WTC11 (cell line): ENCODE measurements around the gene MARCKS. TPM values are rescaled to one million over a fixed set of nuclear protein-coding genes. Genes with fewer than 3 reads are reported as not detected.
A peak's percentile ranks its signal among the peaks of the same experiment; 100 is the strongest.

ENCODE experiments used
- CREB1 ChIP-seq: sonication (generic); formaldehyde crosslinking; IDR thresholded peaks from 2 replicates; pipeline ENCODE4 v1.8.0; 2023; ENCODE audit warnings: mild to moderate bottlenecking, missing genetic modification reagents
- FOXJ3 ChIP-seq: sonication (generic); formaldehyde crosslinking; IDR thresholded peaks from 2 replicates; pipeline ENCODE4 v1.9.0; 2021; ENCODE audit warnings: missing genetic modification reagents, mild to moderate bottlenecking, borderline replicate concordance
- FOXP1 ChIP-seq: sonication (generic); formaldehyde crosslinking; IDR thresholded peaks from 2 replicates; pipeline ENCODE4 v1.8.0; 2022; ENCODE audit warnings: missing genetic modification reagents, mild to moderate bottlenecking, moderate library complexity, borderline replicate concordance
- NFATC4 ChIP-seq: fragments of 250-450 bp; sonication (Bioruptor Pico); IDR thresholded peaks from 2 replicates; pipeline ENCODE4 v1.9.0; 2021; ENCODE audit warnings: mild to moderate bottlenecking
- NR1H2 ChIP-seq: sonication (generic); formaldehyde crosslinking; IDR thresholded peaks from 2 replicates; pipeline ENCODE4 v1.9.0; 2021; ENCODE audit warnings: mild to moderate bottlenecking, moderate library complexity, missing genetic modification reagents
- NR3C1 ChIP-seq: sonication (generic); formaldehyde crosslinking; conservative IDR thresholded peaks from 2 replicates; pipeline ENCODE4 v1.8.1; 2023; ENCODE audit warnings: low read depth, mild to moderate bottlenecking, missing genetic modification reagents
- RORB ChIP-seq: fragments of 250-450 bp; sonication (Bioruptor Pico); IDR thresholded peaks from 2 replicates; pipeline ENCODE4 v1.9.0; 2021; ENCODE audit warnings: mild to moderate bottlenecking
- SMAD4 ChIP-seq: sonication (generic); formaldehyde crosslinking; IDR thresholded peaks from 2 replicates; pipeline ENCODE4 v1.8.0; 2022; ENCODE audit warnings: mild to moderate bottlenecking, missing genetic modification reagents
- SOX15 ChIP-seq: fragments of 250-450 bp; sonication (Bioruptor Pico); IDR thresholded peaks from 2 replicates; pipeline ENCODE4 v1.9.0; 2021; ENCODE audit warnings: mild to moderate bottlenecking
- SP1 ChIP-seq: sonication (generic); formaldehyde crosslinking; conservative IDR thresholded peaks from 2 replicates; pipeline ENCODE4 v1.8.1; 2022; ENCODE audit warnings: missing genetic modification reagents
- TEAD1 ChIP-seq: sonication (generic); formaldehyde crosslinking; IDR thresholded peaks from 2 replicates; pipeline ENCODE4 v1.8.0; 2022; ENCODE audit warnings: mild to moderate bottlenecking, missing genetic modification reagents
- ZNF263 ChIP-seq: sonication (generic); formaldehyde crosslinking; IDR thresholded peaks from 2 replicates; pipeline ENCODE4 v1.8.1; 2022; ENCODE audit warnings: low read depth, mild to moderate bottlenecking, moderate library complexity, missing genetic modification reagents
- total RNA-seq: library from RNA; stranded (reverse); gene quantifications from 3 replicates; pipeline ENCODE4 v1.2.3, GENCODE V29; 2021
- TF ChIP-seq, protein P1 (sequence below): sonication (generic); formaldehyde crosslinking; IDR thresholded peaks from 2 replicates; pipeline ENCODE4 v1.8.1; 2022; ENCODE audit warnings: low read depth, mild to moderate bottlenecking, moderate library complexity, missing genetic modification reagents, borderline replicate concordance
- TF ChIP-seq, protein P2 (sequence below): fragments of 250-450 bp; sonication (Bioruptor Pico); IDR thresholded peaks from 2 replicates; pipeline ENCODE4 v1.9.0; 2021; ENCODE audit warnings: moderate library complexity, mild to moderate bottlenecking, inconsistent platforms, borderline replicate concordance
- TF ChIP-seq, protein P3 (sequence below): sonication (generic); formaldehyde crosslinking; IDR thresholded peaks from 2 replicates; pipeline ENCODE4 v1.8.1; 2022; ENCODE audit warnings: missing genetic modification reagents, borderline replicate concordance
- TF ChIP-seq, protein P4 (sequence below): sonication (generic); formaldehyde crosslinking; IDR thresholded peaks from 2 replicates; pipeline ENCODE4 v1.8.1; 2022; ENCODE audit warnings: low read depth, missing genetic modification reagents, borderline replicate concordance
- TF ChIP-seq, protein P5 (sequence below): sonication (generic); formaldehyde crosslinking; IDR thresholded peaks from 2 replicates; pipeline ENCODE4 v1.8.1; 2022; ENCODE audit warnings: mild to moderate bottlenecking, missing genetic modification reagents, moderate library complexity, borderline replicate concordance
- TF ChIP-seq, protein P6 (sequence below): fragments of 250-450 bp; sonication (Bioruptor Pico); IDR thresholded peaks from 2 replicates; pipeline ENCODE4 v1.9.0; 2021; ENCODE audit warnings: mild to moderate bottlenecking

MARCKS gene
- total RNA-seq, 1 experiment from 2014 or later: 95.1 TPM

DNA sequence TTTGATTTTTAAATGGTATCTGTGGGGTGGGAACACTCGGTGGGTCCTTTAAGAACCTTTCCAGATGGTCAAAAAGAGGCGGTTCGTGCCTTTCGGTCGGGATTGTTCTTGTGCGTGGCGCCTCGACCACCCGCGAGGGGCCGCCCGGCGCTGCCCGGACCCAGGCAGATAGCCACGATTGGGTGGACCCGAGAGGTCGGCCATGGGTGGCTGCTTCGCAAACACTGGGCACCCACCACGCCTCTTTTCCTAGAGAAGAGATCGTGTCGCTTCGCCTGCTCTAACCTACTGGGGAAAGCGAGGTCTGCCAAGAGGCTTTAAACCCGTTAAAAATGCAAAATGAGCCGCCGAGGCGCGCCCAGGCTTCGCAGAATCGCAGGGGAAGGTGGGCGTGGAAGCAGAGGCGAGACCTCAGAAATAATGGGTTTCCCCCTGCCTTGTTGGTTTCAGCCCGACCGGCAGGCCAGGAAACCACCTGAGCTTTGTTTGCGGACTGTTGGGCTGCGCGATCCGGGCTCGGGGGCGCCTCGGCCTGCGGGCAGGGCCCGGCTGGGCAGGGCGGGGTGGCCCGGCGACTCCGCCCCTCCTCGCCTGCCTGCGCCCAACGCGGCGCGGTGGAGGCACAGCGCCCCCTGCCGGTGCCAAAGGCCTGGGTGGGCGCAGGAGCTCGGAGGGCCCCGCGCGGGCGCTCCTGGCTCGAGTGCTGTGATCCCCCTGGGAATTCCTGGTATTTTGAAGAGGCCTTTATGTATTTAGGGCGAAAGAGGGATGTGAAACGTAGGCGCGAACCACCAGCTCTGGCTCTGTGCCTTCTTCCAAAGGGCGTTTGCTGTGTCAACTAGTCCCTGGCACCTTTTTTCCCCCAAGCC lies 1.6 kb downstream of the MARCKS start (continued):
- TF ChIP-seq ZNF263 (CRISPR knock-in tag) (no peak), FOXP1 (CRISPR knock-in tag) (peak; percentile 53), FOXJ3 (CRISPR knock-in tag) (no peak), NR3C1 (no peak), NR1H2 (CRISPR knock-in tag) (no peak), SOX15 (no peak), TEAD1 (peak; percentile 52; the same call in 1 of the 2 replicates), RORB (CRISPR knock-in tag) (no peak), CREB1 (CRISPR knock-in tag) (no peak), NFATC4 (0 out of 2 replicates have a peak, but pooled peaks have one; percentile 28), SP1 (CRISPR knock-in tag) (peak; percentile 83), SMAD4 (no peak)
- TF ChIP-seq, protein P1, sequence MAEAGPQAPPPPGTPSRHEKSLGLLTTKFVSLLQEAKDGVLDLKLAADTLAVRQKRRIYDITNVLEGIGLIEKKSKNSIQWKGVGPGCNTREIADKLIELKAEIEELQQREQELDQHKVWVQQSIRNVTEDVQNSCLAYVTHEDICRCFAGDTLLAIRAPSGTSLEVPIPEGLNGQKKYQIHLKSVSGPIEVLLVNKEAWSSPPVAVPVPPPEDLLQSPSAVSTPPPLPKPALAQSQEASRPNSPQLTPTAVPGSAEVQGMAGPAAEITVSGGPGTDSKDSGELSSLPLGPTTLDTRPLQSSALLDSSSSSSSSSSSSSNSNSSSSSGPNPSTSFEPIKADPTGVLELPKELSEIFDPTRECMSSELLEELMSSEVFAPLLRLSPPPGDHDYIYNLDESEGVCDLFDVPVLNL: no peak
- TF ChIP-seq, protein P2, sequence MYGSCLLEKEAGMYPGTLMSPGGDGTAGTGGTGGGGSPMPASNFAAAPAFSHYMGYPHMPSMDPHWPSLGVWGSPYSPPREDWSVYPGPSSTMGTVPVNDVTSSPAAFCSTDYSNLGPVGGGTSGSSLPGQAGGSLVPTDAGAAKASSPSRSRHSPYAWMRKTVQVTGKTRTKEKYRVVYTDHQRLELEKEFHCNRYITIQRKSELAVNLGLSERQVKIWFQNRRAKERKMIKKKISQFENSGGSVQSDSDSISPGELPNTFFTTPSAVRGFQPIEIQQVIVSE (CRISPR knock-in tag): no peak
- TF ChIP-seq, protein P3, sequence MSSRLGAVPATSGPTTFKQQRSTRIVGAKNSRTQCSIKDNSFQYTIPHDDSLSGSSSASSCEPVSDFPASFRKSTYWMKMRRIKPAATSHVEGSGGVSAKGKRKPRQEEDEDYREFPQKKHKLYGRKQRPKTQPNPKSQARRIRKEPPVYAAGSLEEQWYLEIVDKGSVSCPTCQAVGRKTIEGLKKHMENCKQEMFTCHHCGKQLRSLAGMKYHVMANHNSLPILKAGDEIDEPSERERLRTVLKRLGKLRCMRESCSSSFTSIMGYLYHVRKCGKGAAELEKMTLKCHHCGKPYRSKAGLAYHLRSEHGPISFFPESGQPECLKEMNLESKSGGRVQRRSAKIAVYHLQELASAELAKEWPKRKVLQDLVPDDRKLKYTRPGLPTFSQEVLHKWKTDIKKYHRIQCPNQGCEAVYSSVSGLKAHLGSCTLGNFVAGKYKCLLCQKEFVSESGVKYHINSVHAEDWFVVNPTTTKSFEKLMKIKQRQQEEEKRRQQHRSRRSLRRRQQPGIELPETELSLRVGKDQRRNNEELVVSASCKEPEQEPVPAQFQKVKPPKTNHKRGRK (CRISPR knock-in tag): no peak
- TF ChIP-seq, protein P4, sequence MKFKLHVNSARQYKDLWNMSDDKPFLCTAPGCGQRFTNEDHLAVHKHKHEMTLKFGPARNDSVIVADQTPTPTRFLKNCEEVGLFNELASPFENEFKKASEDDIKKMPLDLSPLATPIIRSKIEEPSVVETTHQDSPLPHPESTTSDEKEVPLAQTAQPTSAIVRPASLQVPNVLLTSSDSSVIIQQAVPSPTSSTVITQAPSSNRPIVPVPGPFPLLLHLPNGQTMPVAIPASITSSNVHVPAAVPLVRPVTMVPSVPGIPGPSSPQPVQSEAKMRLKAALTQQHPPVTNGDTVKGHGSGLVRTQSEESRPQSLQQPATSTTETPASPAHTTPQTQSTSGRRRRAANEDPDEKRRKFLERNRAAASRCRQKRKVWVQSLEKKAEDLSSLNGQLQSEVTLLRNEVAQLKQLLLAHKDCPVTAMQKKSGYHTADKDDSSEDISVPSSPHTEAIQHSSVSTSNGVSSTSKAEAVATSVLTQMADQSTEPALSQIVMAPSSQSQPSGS (CRISPR knock-in tag): no peak
- TF ChIP-seq, protein P5, sequence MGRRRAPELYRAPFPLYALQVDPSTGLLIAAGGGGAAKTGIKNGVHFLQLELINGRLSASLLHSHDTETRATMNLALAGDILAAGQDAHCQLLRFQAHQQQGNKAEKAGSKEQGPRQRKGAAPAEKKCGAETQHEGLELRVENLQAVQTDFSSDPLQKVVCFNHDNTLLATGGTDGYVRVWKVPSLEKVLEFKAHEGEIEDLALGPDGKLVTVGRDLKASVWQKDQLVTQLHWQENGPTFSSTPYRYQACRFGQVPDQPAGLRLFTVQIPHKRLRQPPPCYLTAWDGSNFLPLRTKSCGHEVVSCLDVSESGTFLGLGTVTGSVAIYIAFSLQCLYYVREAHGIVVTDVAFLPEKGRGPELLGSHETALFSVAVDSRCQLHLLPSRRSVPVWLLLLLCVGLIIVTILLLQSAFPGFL (CRISPR knock-in tag): no peak
- TF ChIP-seq, protein P6, sequence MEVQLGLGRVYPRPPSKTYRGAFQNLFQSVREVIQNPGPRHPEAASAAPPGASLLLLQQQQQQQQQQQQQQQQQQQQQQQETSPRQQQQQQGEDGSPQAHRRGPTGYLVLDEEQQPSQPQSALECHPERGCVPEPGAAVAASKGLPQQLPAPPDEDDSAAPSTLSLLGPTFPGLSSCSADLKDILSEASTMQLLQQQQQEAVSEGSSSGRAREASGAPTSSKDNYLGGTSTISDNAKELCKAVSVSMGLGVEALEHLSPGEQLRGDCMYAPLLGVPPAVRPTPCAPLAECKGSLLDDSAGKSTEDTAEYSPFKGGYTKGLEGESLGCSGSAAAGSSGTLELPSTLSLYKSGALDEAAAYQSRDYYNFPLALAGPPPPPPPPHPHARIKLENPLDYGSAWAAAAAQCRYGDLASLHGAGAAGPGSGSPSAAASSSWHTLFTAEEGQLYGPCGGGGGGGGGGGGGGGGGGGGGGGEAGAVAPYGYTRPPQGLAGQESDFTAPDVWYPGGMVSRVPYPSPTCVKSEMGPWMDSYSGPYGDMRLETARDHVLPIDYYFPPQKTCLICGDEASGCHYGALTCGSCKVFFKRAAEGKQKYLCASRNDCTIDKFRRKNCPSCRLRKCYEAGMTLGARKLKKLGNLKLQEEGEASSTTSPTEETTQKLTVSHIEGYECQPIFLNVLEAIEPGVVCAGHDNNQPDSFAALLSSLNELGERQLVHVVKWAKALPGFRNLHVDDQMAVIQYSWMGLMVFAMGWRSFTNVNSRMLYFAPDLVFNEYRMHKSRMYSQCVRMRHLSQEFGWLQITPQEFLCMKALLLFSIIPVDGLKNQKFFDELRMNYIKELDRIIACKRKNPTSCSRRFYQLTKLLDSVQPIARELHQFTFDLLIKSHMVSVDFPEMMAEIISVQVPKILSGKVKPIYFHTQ (CRISPR knock-in tag): no peak
